ENCODE data around the gene UPP1. TPM values are rescaled to one million over a fixed set of nuclear protein-coding genes. Genes with fewer than 3 reads are reported as not detected.
"Not testable (repeated sequence)": the region's sequence is repeated elsewhere in the genome, so short reads cannot be mapped to it uniquely, and the experiment has no call there.

UPP1 gene
- polyA plus RNA-seq, 4 donors = 7.0 to 105 (median 59.1) TPM

- Histone ChIP-seq H3K9me3 (ENCODE audit: control insufficient read depth in 2 of 2, insufficient read depth in 1 of 2, low read depth in 1 of 2, low read length in 1 of 2) (no peaks in the 10 kb centered on the region), H3K36me3 (ENCODE audit: control insufficient read depth in 3 of 3, insufficient read depth in 2 of 3, low read depth in 1 of 3, low read length in 3 of 3) (no peaks in the 10 kb centered on the region), H3K27me3 (ENCODE audit: control insufficient read depth in 3 of 3, insufficient read depth in 3 of 3, low read length in 3 of 3) (no peaks in the 10 kb centered on the region), H3K27ac (ENCODE audit: low read depth in 1 of 3, low read length in 2 of 3) (no peak overlapping the region), H3K4me1 (ENCODE audit: control insufficient read depth in 3 of 3, insufficient read depth in 2 of 3, low read depth in 1 of 3, low read length in 2 of 3) (no peaks in the 10 kb centered on the region), H3K4me3 (ENCODE audit: low read depth in 1 of 3, low read length in 3 of 3) (no peak overlapping the region)
- no peak for DNase-seq
- WGBS, 3 donors = 68 to 86% (median 80%) methylated on average over 10 of the region's 10 CpGs
- no peak for FAIRE-seq
Measured at GRCh38 chr7:48118041-48118440, 29.0 kb downstream of the UPP1 start.

DNA sequence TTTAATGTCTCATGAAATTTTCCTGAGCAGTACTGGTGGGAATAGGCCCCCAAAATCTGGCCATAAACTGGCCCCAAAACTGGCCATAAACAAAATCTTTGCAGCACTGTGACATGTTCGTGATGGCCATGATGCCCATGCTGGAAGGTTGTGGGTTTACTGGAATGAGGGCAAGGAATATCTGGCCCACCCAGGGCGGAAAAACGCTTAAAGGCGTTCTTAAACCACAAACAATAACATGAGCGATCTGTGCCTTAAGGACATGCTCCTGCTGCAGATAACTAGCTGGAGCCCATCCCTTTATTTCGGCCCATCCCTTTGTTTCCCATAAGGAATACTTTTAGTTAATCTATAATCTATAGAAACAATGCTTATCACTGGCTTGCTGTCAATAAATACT lies 31.5 kb downstream of the UPP1 start:
- DNase-seq; H3K36me3 ChIP-seq (ENCODE audit: control insufficient read depth in 3 of 3, insufficient read depth in 2 of 3, low read depth in 1 of 3, low read length in 3 of 3); H3K4me1 ChIP-seq (ENCODE audit: control insufficient read depth in 3 of 3, insufficient read depth in 2 of 3, low read depth in 1 of 3, low read length in 2 of 3); H3K4me3 ChIP-seq (ENCODE audit: low read depth in 1 of 3, low read length in 3 of 3); H3K9me3 ChIP-seq (ENCODE audit: control insufficient read depth in 2 of 2, insufficient read depth in 1 of 2, low read depth in 1 of 2, low read length in 1 of 2); FAIRE-seq; H3K27ac ChIP-seq (ENCODE audit: low read depth in 1 of 3, low read length in 2 of 3); H3K27me3 ChIP-seq (ENCODE audit: control insufficient read depth in 3 of 3, insufficient read depth in 3 of 3, low read length in 3 of 3): not testable (repeated sequence)
- 88 to 92% (median 90%) methylated on average over 6 of the region's 6 CpGs for WGBS, 3 donors

GRCh38 chr7:48126037-48126436 lies 37.0 kb downstream of the UPP1 start:
- no peaks in the 10 kb centered on the region for H3K4me1 ChIP-seq (ENCODE audit: control insufficient read depth in 3 of 3, insufficient read depth in 2 of 3, low read depth in 1 of 3, low read length in 2 of 3)
- DNase-seq = no peak
- no peaks in the 10 kb centered on the region for H3K36me3 ChIP-seq (ENCODE audit: control insufficient read depth in 3 of 3, insufficient read depth in 2 of 3, low read depth in 1 of 3, low read length in 3 of 3)
- H3K27me3 ChIP-seq (ENCODE audit: control insufficient read depth in 3 of 3, insufficient read depth in 3 of 3, low read length in 3 of 3) = no peaks in the 10 kb centered on the region
- no peak overlapping the region for H3K27ac ChIP-seq (ENCODE audit: low read depth in 1 of 3, low read length in 2 of 3)
- WGBS, 3 donors = 88 to 93% (median 91%) methylated on average over 2 of the region's 2 CpGs
- FAIRE-seq = no peak
- H3K9me3 ChIP-seq (ENCODE audit: control insufficient read depth in 2 of 2, insufficient read depth in 1 of 2, low read depth in 1 of 2, low read length in 1 of 2) = peaks cover 0 to 7% of the 10 kb centered on the region in 2 donors
- H3K4me3 ChIP-seq (ENCODE audit: low read depth in 1 of 3, low read length in 3 of 3) = no peak overlapping the region

DNA sequence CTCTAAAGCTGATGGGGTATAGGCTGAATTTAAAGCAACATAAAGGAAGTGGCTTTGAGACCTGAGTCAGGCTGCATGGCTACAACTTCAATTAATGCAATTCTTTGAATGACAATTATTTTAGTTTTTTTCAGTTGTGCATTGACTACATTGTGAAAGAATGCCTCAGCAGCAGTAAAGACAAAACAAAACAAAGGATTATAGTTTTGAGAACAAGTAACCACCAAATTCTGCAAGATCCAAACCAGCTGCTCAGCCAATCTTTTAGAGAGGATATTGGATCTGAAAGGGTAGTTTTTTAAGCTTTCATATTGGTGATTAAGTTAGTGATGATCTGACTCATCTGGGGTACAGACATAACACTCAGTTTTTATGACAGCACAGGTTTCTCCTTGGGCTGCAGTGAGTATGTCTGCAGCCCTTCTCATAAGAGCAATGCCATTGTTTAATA lies 41.6 kb downstream of the UPP1 start:
- no peak for DNase-seq
- Histone ChIP-seq H3K4me1 (ENCODE audit: control insufficient read depth in 3 of 3, insufficient read depth in 2 of 3, low read depth in 1 of 3, low read length in 2 of 3) (no peaks in the 10 kb centered on the region), H3K27ac (ENCODE audit: low read depth in 1 of 3, low read length in 2 of 3) (no peak overlapping the region), H3K9me3 (ENCODE audit: control insufficient read depth in 2 of 2, insufficient read depth in 1 of 2, low read depth in 1 of 2, low read length in 1 of 2) (peaks cover 0 to 7% of the 10 kb centered on the region in 2 donors), H3K4me3 (ENCODE audit: low read depth in 1 of 3, low read length in 3 of 3) (no peak overlapping the region), H3K27me3 (ENCODE audit: control insufficient read depth in 3 of 3, insufficient read depth in 3 of 3, low read length in 3 of 3) (no peaks in the 10 kb centered on the region), H3K36me3 (ENCODE audit: control insufficient read depth in 3 of 3, insufficient read depth in 2 of 3, low read depth in 1 of 3, low read length in 3 of 3) (no peaks in the 10 kb centered on the region)
- FAIRE-seq = no peak

DNA sequence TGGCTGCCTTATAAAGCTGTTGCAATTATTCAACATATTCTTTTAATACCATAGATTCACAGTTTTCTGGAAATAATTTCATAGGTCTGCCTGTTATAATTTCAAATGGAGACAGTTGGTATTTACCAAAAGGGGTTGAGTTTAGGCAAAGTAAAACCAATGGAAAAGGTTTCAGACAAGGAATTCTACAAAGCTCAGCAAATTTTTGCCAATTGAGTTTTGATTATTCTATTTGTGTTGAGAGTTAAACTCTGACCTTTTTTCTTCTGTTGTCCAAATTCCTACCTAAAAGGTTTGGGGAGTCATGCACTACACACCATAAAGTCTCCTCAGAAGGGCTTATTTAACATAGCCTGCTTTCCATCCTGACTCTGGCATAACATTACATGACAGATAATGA lies 43.7 kb downstream of the UPP1 start:
- Histone ChIP-seq H3K4me1 (ENCODE audit: control insufficient read depth in 3 of 3, insufficient read depth in 2 of 3, low read depth in 1 of 3, low read length in 2 of 3) (no peaks in the 10 kb centered on the region), H3K9me3 (ENCODE audit: control insufficient read depth in 2 of 2, insufficient read depth in 1 of 2, low read depth in 1 of 2, low read length in 1 of 2) (peaks cover 0 to 2% of the 10 kb centered on the region in 2 donors), H3K27ac (ENCODE audit: low read depth in 1 of 3, low read length in 2 of 3) (no peak overlapping the region), H3K4me3 (ENCODE audit: low read depth in 1 of 3, low read length in 3 of 3) (no peak overlapping the region), H3K36me3 (ENCODE audit: control insufficient read depth in 3 of 3, insufficient read depth in 2 of 3, low read depth in 1 of 3, low read length in 3 of 3) (no peaks in the 10 kb centered on the region), H3K27me3 (ENCODE audit: control insufficient read depth in 3 of 3, insufficient read depth in 3 of 3, low read length in 3 of 3) (no peaks in the 10 kb centered on the region)
- FAIRE-seq = no peak
- DNase-seq = no peak

DNA sequence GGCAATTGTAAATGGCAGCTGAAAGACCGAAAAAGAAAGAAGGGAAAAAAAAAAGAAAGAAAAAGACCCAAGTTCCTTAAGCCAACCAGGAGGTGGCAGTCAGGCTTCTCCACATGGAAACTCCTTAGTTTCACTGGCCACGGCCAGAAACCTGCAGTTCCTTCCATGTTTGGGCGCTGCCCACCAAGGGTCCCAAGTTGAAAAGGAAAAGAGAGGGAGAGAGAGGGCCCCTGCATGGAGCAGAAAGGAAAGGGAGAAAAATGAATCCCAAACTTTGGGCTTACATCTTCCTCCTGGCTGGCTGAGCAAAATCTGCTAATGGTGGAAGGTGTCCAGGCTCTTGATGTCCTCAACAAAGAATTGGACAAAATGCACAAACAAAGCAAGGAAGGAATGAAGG lies 50.4 kb downstream of the UPP1 start:
- 51 to 70% (median 67%) methylated on average over 3 of the region's 3 CpGs for WGBS, 3 donors
- DNase-seq = peak in 1 of 2 donors; percentile 42
- no peak for FAIRE-seq

GRCh38 chr7:48140001-48140681 lies 51.1 kb downstream of the UPP1 start:
- peak overlapping the region in 2 of 3 donors; percentile 47 to 86 for H3K27ac ChIP-seq (ENCODE audit: low read depth in 1 of 3, low read length in 2 of 3)
- H3K9me3 ChIP-seq (ENCODE audit: control insufficient read depth in 2 of 2, insufficient read depth in 1 of 2, low read depth in 1 of 2, low read length in 1 of 2) = peaks cover 0 to 49% of the 10 kb centered on the region in 2 donors
- H3K36me3 ChIP-seq (ENCODE audit: control insufficient read depth in 3 of 3, insufficient read depth in 2 of 3, low read depth in 1 of 3, low read length in 3 of 3) = no peaks in the 10 kb centered on the region
- no peak overlapping the region for H3K4me3 ChIP-seq (ENCODE audit: low read depth in 1 of 3, low read length in 3 of 3)
- H3K27me3 ChIP-seq (ENCODE audit: control insufficient read depth in 3 of 3, insufficient read depth in 3 of 3, low read length in 3 of 3) = no peaks in the 10 kb centered on the region
- peaks cover 8 to 20% (median 16%) of the 10 kb centered on the region in 3 donors for H3K4me1 ChIP-seq (ENCODE audit: control insufficient read depth in 3 of 3, insufficient read depth in 2 of 3, low read depth in 1 of 3, low read length in 2 of 3)
- FAIRE-seq (no peak), DNase-seq (peak; percentile 38 to 95)
- WGBS, 3 donors = 20 to 49% (median 29%) methylated on average over 7 of the region's 7 CpGs

More for the DNA sequence above, 50.4 kb downstream of the UPP1 start:
- Histone ChIP-seq H3K9me3 (ENCODE audit: control insufficient read depth in 2 of 2, insufficient read depth in 1 of 2, low read depth in 1 of 2, low read length in 1 of 2) (peaks cover 0 to 43% of the 10 kb centered on the region in 2 donors), H3K4me3 (ENCODE audit: low read depth in 1 of 3, low read length in 3 of 3) (no peak overlapping the region), H3K36me3 (ENCODE audit: control insufficient read depth in 3 of 3, insufficient read depth in 2 of 3, low read depth in 1 of 3, low read length in 3 of 3) (no peaks in the 10 kb centered on the region), H3K27me3 (ENCODE audit: control insufficient read depth in 3 of 3, insufficient read depth in 3 of 3, low read length in 3 of 3) (no peaks in the 10 kb centered on the region), H3K4me1 (ENCODE audit: control insufficient read depth in 3 of 3, insufficient read depth in 2 of 3, low read depth in 1 of 3, low read length in 2 of 3) (peaks cover 8 to 17% (median 12%) of the 10 kb centered on the region in 3 donors), H3K27ac (ENCODE audit: low read depth in 1 of 3, low read length in 2 of 3) (peak overlapping the region in 2 of 3 donors; percentile 44 to 68)

DNA sequence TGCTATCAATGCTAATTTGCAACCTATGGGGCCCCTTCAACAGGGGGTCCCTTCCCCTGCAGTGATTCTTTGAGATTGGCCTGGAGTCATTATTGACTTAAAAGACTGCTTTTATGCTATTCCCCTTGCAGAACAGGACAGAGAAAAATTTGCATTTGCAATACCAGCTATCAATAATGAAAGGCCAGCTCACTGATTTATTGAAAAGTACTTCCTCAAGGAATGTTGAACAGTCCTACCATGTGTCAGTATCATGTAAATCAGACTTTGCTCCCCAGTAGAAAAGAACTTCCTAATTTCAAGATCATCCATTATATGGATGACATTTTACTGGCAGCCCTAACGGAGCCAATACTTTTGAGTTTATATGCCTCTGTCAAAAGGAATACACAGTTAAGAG lies 52.5 kb downstream of the UPP1 start:
- peak in 1 of 2 donors; percentile 88 for DNase-seq
- H3K27ac ChIP-seq (ENCODE audit: low read depth in 1 of 3, low read length in 2 of 3) = peak overlapping the region in 2 of 3 donors; percentile 47 to 86
- H3K36me3 ChIP-seq (ENCODE audit: control insufficient read depth in 3 of 3, insufficient read depth in 2 of 3, low read depth in 1 of 3, low read length in 3 of 3) = no peaks in the 10 kb centered on the region
- no peaks in the 10 kb centered on the region for H3K27me3 ChIP-seq (ENCODE audit: control insufficient read depth in 3 of 3, insufficient read depth in 3 of 3, low read length in 3 of 3)
- 23 to 40% (median 39%) methylated on average over 1 of the region's 1 CpG for WGBS, 3 donors
- FAIRE-seq = no peak
- H3K9me3 ChIP-seq (ENCODE audit: control insufficient read depth in 2 of 2, insufficient read depth in 1 of 2, low read depth in 1 of 2, low read length in 1 of 2) = peaks cover 0 to 59% of the 10 kb centered on the region in 2 donors
- H3K4me3 ChIP-seq (ENCODE audit: low read depth in 1 of 3, low read length in 3 of 3) = no peak overlapping the region
- H3K4me1 ChIP-seq (ENCODE audit: control insufficient read depth in 3 of 3, insufficient read depth in 2 of 3, low read depth in 1 of 3, low read length in 2 of 3) = peaks cover 8 to 23% (median 17%) of the 10 kb centered on the region in 3 donors

Data from small intestine (tissue), 7 donors.